ENCODE data around the gene FIS1. TPM values are rescaled to one million over a fixed set of nuclear protein-coding genes. Genes with fewer than 3 reads are reported as not detected.

The FIS1 gene
- polyA plus RNA-seq, 1 donor from 2014 or later = 322 TPM

DNA sequence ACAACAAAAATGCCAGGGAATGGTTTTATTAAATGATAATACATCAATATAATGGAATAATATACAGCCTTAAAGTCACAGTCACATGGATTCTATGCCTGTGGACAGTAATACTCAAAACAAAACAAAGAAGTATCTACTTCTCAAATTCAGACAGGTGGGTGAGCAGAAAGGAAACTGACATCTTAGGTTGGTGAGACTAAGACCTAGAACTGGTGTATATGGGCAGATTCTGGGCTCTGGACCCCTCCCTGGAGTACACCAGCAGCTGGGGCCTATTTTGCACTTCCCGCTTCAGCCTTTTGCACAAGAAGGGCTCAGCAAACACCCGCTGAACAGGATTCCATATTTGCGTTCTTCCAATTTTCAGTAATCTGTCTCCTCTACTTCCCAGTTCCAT is 5.4 kb upstream of the FIS1 start:
- Histone ChIP-seq H3K27ac (ENCODE audit: low read length) (no peak overlapping the region), H3K9ac (ENCODE audit: low read length) (no peak overlapping the region), H3F3A (ENCODE audit: insufficient read depth, low read length, poor library complexity, severe bottlenecking) (no peaks in the 10 kb centered on the region), H3K4me3 (ENCODE audit: low read length) (peak overlapping the region; percentile 96), H3K36me3 (ENCODE audit: insufficient read depth, low read length) (no peaks in the 10 kb centered on the region), H3K4me2 (ENCODE audit: low read length) (no peak overlapping the region), H3K9me3 (ENCODE audit: low read length) (no peaks in the 10 kb centered on the region), H3K27me3 (ENCODE audit: insufficient read depth, low read depth, low read length) (no peaks in the 10 kb centered on the region), H2AFZ (ENCODE audit: low read depth, low read length) (no peak overlapping the region), H4K20me1 (ENCODE audit: insufficient read depth) (no peaks in the 10 kb centered on the region), H3K9me2 (ENCODE audit: insufficient read depth, low read length) (no peaks in the 10 kb centered on the region), H3K79me2 (replicated peaks; ENCODE audit: insufficient read depth, low read length) (peaks cover 25% of the 10 kb centered on the region)
- TF ChIP-seq SMC3 (conservative IDR thresholded peaks at IDR 0.05; ENCODE audit: poor library complexity) (no peak), RAD21 (conservative IDR thresholded peaks at IDR 0.05) (no peak), REST (IDR thresholded peaks at IDR 0.05; ENCODE audit: borderline replicate concordance) (no peak), TAF1 (IDR thresholded peaks at IDR 0.05; ENCODE audit: low read depth) (no peak), MXI1 (conservative IDR thresholded peaks at IDR 0.05; ENCODE audit: poor library complexity, severe bottlenecking) (no peak), EP300 (conservative IDR thresholded peaks at IDR 0.05; ENCODE audit: poor library complexity, severe bottlenecking) (no peak), EZH2 (IDR thresholded peaks at IDR 0.05; ENCODE audit: borderline replicate concordance, insufficient read depth, low read length, poor library complexity, severe bottlenecking) (no peak), CTCF (IDR thresholded peaks at IDR 0.05; ENCODE audit: poor library complexity, severe bottlenecking) (no peak), POLR2AphosphoS5 (IDR thresholded peaks at IDR 0.05) (no peak)

GRCh38 chr7:101248276-101248675 is 3.4 kb upstream of the FIS1 start:
- Histone ChIP-seq H3F3A (ENCODE audit: insufficient read depth, low read length, poor library complexity, severe bottlenecking) (no peaks in the 10 kb centered on the region), H3K9me2 (ENCODE audit: insufficient read depth, low read length) (no peaks in the 10 kb centered on the region), H3K4me2 (ENCODE audit: low read length) (no peak overlapping the region), H2AFZ (ENCODE audit: low read depth, low read length) (no peak overlapping the region), H3K27ac (ENCODE audit: low read length) (no peak overlapping the region), H3K27me3 (ENCODE audit: insufficient read depth, low read depth, low read length) (no peaks in the 10 kb centered on the region), H3K79me2 (replicated peaks; ENCODE audit: insufficient read depth, low read length) (peaks cover 31% of the 10 kb centered on the region), H4K20me1 (ENCODE audit: insufficient read depth) (no peaks in the 10 kb centered on the region), H3K4me3 (ENCODE audit: low read length) (no peak overlapping the region), H3K9me3 (ENCODE audit: low read length) (no peaks in the 10 kb centered on the region), H3K36me3 (ENCODE audit: insufficient read depth, low read length) (no peaks in the 10 kb centered on the region), H3K9ac (ENCODE audit: low read length) (no peak overlapping the region)
- TF ChIP-seq POLR2AphosphoS5 (IDR thresholded peaks at IDR 0.05) (no peak), SMC3 (conservative IDR thresholded peaks at IDR 0.05; ENCODE audit: poor library complexity) (no peak), EP300 (conservative IDR thresholded peaks at IDR 0.05; ENCODE audit: poor library complexity, severe bottlenecking) (no peak), REST (IDR thresholded peaks at IDR 0.05; ENCODE audit: borderline replicate concordance) (no peak), RAD21 (conservative IDR thresholded peaks at IDR 0.05) (no peak), TAF1 (IDR thresholded peaks at IDR 0.05; ENCODE audit: low read depth) (no peak), EZH2 (IDR thresholded peaks at IDR 0.05; ENCODE audit: borderline replicate concordance, insufficient read depth, low read length, poor library complexity, severe bottlenecking) (no peak), MXI1 (conservative IDR thresholded peaks at IDR 0.05; ENCODE audit: poor library complexity, severe bottlenecking) (no peak), CTCF (IDR thresholded peaks at IDR 0.05; ENCODE audit: poor library complexity, severe bottlenecking) (no peak)
